Choroid plexus epithelial cell (primary cell): ENCODE results near the gene ZDHHC22.
A peak's percentile ranks its signal among the peaks of the same experiment; 100 is the strongest.

Source experiments
- DNase-seq: peaks from one replicate; pipeline ENCODE4 v3.0.0-alpha.2; 2010; ENCODE audit warnings: low read depth
- H3K4me3 ChIP-seq: 2 replicates; pipeline ENCODE4 v1.5.1; 2011; ENCODE audit warnings: low read depth, mild to moderate bottlenecking, control low read depth, low read length, moderate library complexity
- CTCF ChIP-seq: conservative IDR thresholded peaks from 2 replicates; pipeline ENCODE4 v1.5.1; 2011; ENCODE audit warnings: low read depth, mild to moderate bottlenecking, control low read depth, inconsistent platforms, low read length, moderate library complexity

Gene ZDHHC22

DNA sequence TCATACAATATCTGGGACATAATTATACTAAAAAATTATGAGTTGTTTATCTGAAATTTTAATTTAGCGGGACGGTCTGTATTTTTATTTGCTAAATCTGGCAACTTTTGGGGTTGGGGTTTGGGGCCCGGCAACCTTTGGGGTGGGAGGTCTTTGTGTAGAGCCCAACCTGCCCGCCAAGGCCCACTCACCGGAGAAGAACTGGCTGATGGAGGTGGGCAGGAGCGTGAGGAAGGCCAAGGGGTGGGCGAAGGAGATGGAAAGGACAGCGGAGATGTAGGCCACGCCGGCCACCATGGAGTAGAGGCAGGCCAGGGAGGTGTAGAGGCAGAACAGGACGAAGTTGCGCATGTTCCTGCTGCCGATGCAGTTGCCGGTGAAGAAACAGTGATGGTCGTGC lies 2.6 kb downstream of the ZDHHC22 start:
- no peak for DNase-seq
- no peak overlapping the region for H3K4me3 ChIP-seq
- TF ChIP-seq CTCF: no peak

DNA sequence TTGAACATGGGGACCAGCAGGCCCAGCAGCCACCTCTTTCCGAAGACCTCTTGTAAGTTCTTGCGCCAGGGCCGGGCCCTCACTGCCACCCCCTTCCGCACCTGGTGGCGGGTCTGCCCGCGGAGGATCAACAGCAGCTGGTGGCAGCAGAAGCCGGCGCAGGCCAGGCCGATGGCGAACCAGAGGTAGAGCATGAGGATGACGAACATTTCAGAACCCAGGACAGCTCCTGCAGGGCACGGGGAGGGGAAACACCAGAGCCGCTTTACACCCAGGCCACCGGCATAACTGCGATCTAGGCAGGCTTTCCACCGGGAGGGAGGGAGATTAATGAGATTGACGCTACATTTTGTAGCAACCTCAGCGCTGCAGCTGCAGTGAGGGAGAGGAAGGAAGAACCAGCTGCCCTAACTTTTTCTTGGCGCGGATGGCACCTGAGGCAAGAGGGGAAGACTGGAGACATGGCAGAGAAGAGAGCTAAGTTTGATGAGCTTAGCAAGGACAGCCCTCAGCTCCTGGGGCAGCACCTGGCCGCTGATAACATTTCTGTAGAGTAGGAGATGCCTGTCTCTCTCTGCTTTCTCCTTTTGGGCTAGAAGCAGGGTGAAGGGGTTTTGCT lies 7.8 kb downstream of the ZDHHC22 start:
- no peak for TF ChIP-seq CTCF
- no peak overlapping the region for H3K4me3 ChIP-seq
- peak; percentile 74 for DNase-seq

GRCh38 chr14:77131871-77132486 lies 9.6 kb downstream of the ZDHHC22 start:
- H3K4me3 ChIP-seq: no peak overlapping the region
- no peak for TF ChIP-seq CTCF

DNA sequence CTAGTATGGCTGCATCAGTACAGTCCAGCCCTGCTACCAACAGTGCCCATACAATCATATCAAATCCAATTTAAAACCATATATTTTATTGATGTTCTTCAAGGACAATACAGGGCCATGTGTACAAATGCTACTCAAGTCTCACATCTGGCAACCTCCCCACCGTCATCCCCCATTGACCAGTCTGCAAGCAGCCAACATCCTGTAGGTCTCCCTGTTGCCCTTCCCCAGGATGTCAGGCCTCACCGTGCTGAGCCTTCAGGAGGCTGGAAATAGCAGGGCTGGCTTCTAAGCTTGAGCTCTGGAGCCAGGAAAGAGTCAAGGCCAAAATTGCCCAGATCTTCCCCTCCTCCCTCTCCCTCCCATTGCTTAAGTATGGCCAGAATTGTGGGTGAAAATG lies 10.4 kb downstream of the ZDHHC22 start:
- no peak for TF ChIP-seq CTCF
- no peak overlapping the region for H3K4me3 ChIP-seq
- no peak for DNase-seq

More at GRCh38 chr14:77131871-77132486, 9.6 kb downstream of the ZDHHC22 start:
- no peak for DNase-seq

GRCh38 chr14:77130386-77130785 lies 11.2 kb downstream of the ZDHHC22 start:
- no peak overlapping the region for H3K4me3 ChIP-seq
- DNase-seq: no peak
- TF ChIP-seq CTCF: no peak

GRCh38 chr14:77128414-77128891 lies 13.1 kb downstream of the ZDHHC22 start:
- TF ChIP-seq CTCF: no peak
- no peak overlapping the region for H3K4me3 ChIP-seq
- DNase-seq: peak; percentile 24

DNA sequence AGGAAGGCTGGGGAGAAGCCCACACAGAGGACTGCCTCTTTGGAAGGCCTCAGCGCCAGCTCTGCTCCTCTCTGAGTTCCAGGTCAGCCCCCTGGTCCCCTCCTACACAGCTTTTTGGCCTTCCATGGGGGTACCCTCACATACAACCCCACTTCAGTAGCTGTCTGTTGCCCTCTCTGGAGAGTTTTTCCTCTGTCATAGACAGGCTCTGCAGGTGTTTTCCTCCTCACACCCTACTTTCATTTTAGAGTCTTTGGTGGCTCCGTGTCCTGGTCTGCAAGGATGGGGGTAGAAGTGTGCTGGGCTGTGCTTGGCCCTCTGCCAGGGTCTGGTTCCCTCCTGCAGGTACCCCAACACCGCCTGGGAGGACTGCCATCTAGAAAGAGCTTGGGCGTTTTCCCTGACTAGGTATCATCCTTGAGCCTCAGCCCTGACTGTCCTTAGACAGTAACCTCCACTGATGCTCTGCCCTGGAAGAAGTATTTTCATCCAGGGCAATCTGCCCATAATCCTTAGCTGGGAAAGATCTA lies 15.1 kb downstream of the ZDHHC22 start:
- no peak for TF ChIP-seq CTCF
- DNase-seq: no peak
- H3K4me3 ChIP-seq: no peak overlapping the region
